HG02852 (cell line): ENCODE measurements around the gene CXADR.
"Not testable (repeated sequence)": the region's sequence is repeated elsewhere in the genome, so short reads cannot be mapped to it uniquely, and the experiment has no call there.

Experiments used
- ATAC-seq: cut with Tn5 transposase; IDR thresholded peaks from one replicate; pipeline ENCODE4 v1.9.1; 2021; ENCODE audit warnings: mild to moderate bottlenecking, moderate library complexity; ENCODE audit not compliant: unreplicated experiment

Gene CXADR

GRCh38 chr21:17512253-17513213 lies at the start of gene CXADR:
TSS of gene CXADR (plus strand) at chr21:17513043. CDS start at chr21:17513130, 87 bp downstream.
- ATAC-seq = peak; percentile 87

- ATAC-seq = no peak
Measured at GRCh38 chr21:17466166-17466565, 46.7 kb upstream of the CXADR start.

GRCh38 chr21:17467392-17467791 lies 45.5 kb upstream of the CXADR start:
- ATAC-seq = no peak

GRCh38 chr21:17467829-17468228 lies 45.0 kb upstream of the CXADR start:
- ATAC-seq = no peak

- ATAC-seq = no peak
Measured at GRCh38 chr21:17468698-17469097, 44.1 kb upstream of the CXADR start.

- no peak for ATAC-seq
Measured at GRCh38 chr21:17469727-17470126, 43.1 kb upstream of the CXADR start.

- no peak for ATAC-seq
Measured at GRCh38 chr21:17472182-17472581, 40.7 kb upstream of the CXADR start.

- ATAC-seq = no peak
Measured at GRCh38 chr21:17472592-17473271, 40.1 kb upstream of the CXADR start.

- ATAC-seq = peak; percentile 76
Measured at GRCh38 chr21:17476006-17476405, 36.8 kb upstream of the CXADR start.

GRCh38 chr21:17478156-17478555 lies 34.7 kb upstream of the CXADR start:
- not testable (repeated sequence) for ATAC-seq

- no peak for ATAC-seq
Measured at GRCh38 chr21:17479606-17480005, 33.2 kb upstream of the CXADR start.

- no peak for ATAC-seq
Measured at GRCh38 chr21:17482928-17483327, 29.9 kb upstream of the CXADR start.

GRCh38 chr21:17488620-17489019 lies 24.2 kb upstream of the CXADR start:
- peak; percentile 94 for ATAC-seq

GRCh38 chr21:17489565-17489964 lies 23.3 kb upstream of the CXADR start:
- ATAC-seq = not testable (repeated sequence)

- ATAC-seq = peak; percentile 43
Measured at GRCh38 chr21:17491716-17492414, 21.0 kb upstream of the CXADR start.

GRCh38 chr21:17492415-17493168 lies 20.3 kb upstream of the CXADR start:
- ATAC-seq = no peak

GRCh38 chr21:17494051-17494450 lies 18.8 kb upstream of the CXADR start:
- ATAC-seq = no peak

GRCh38 chr21:17495680-17496079 lies 17.2 kb upstream of the CXADR start:
- ATAC-seq = no peak

- no peak for ATAC-seq
Measured at GRCh38 chr21:17497316-17497715, 15.5 kb upstream of the CXADR start.

- no peak for ATAC-seq
Measured at GRCh38 chr21:17498586-17498985, 14.3 kb upstream of the CXADR start.
